GM10847 (cell line): Measurements from ENCODE around the gene DUSP16.

Experiments used
- POLR2A ChIP-seq: IDR thresholded peaks from 2 replicates; pipeline ENCODE4 v1.6.1; 2011; ENCODE audit not compliant: insufficient read length; ENCODE audit errors: extremely low read depth

DUSP16 gene

DNA sequence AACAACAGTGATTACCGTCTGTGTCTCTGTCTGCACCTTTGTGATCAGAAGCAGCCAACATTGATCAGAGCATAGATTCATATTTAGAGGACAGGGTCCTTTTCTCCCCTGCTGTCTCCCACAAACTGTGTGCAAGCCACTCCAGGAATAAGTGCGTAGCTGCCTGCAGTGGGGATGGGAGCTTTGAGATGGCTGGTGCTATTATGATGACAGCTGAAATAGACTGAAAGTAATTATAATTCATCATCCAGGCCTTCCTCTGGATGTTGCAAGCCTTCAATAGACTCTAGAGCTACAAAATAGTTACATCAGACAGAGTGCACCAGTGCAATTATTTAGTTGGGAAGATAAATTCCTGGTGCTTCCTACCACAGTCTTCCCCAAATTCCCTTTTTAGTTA, 137.7 kb downstream of the DUSP16 start:
- TF ChIP-seq POLR2A: no peak
